Neural cell (in vitro differentiated cells): ENCODE data around the gene UBE4B. TPM values are rescaled to one million over a fixed set of nuclear protein-coding genes. Genes with fewer than 3 reads are reported as not detected.

ENCODE experiments used
- H2AFZ ChIP-seq: fragments of 200-600, 300-800 bp; sonication (generic), shearing (Covaris generic); 2 replicates; pipeline ENCODE4 v1.6.0; 2014; ENCODE audit warnings: low read depth, mild to moderate bottlenecking, antibody characterized with exemption, low read length, moderate library complexity
- H3F3A ChIP-seq: fragments of 200-600 bp; shearing (Covaris generic); 2 replicates; pipeline ENCODE4 v1.6.1; 2016; ENCODE audit warnings: mild to moderate bottlenecking, moderate library complexity, mixed read lengths, antibody characterized with exemption, low read length; ENCODE audit not compliant: insufficient read depth, poor library complexity, severe bottlenecking
- H3K27ac ChIP-seq: fragments of 200-600, 300-800 bp; sonication (generic), shearing (Covaris generic); 2 replicates; pipeline ENCODE4 v1.5.1; 2014; ENCODE audit warnings: mild to moderate bottlenecking, low read length, moderate library complexity
- H3K27me3 ChIP-seq: fragments of 300-800, 200-600 bp; sonication (generic), shearing (Covaris generic); 2 replicates; pipeline ENCODE4 v1.6.0; 2014; ENCODE audit warnings: mild to moderate bottlenecking, low read depth, low read length, moderate library complexity; ENCODE audit not compliant: insufficient read depth
- H3K36me3 ChIP-seq: fragments of 300-800, 200-600 bp; sonication (generic), shearing (Covaris generic); 2 replicates; pipeline ENCODE4 v1.5.1; 2014; ENCODE audit warnings: mild to moderate bottlenecking, antibody characterized with exemption, low read length, moderate library complexity; ENCODE audit not compliant: insufficient read depth
- H3K4me2 ChIP-seq: fragments of 300-800, 200-600 bp; sonication (generic), shearing (Covaris generic); 2 replicates; pipeline ENCODE4 v1.6.0; 2014; ENCODE audit warnings: mild to moderate bottlenecking, low read length
- H3K4me3 ChIP-seq: fragments of 300-800, 200-600 bp; sonication (generic), shearing (Covaris generic); 2 replicates; pipeline ENCODE4 v1.5.1; 2014; ENCODE audit warnings: mild to moderate bottlenecking, low read length, moderate library complexity
- H3K79me2 ChIP-seq: fragments of 200-600 bp; shearing (Covaris generic); replicated peaks from 2 replicates; pipeline ENCODE4 v1.6.0; 2014; ENCODE audit warnings: mild to moderate bottlenecking, low read length, moderate library complexity; ENCODE audit not compliant: insufficient read depth
- H3K9ac ChIP-seq: fragments of 300-800, 200-600 bp; sonication (generic), shearing (Covaris generic); 2 replicates; pipeline ENCODE4 v1.6.1; 2016; ENCODE audit warnings: mild to moderate bottlenecking, low read length, mixed read lengths
- H3K9me2 ChIP-seq: fragments of 200-600 bp; shearing (Covaris generic); 2 replicates; pipeline ENCODE4 v1.6.1; 2016; ENCODE audit warnings: mild to moderate bottlenecking, low read length, mixed read lengths; ENCODE audit not compliant: insufficient read depth
- H3K9me3 ChIP-seq: fragments of 200-600, 300-800 bp; sonication (generic), shearing (Covaris generic); 2 replicates; pipeline ENCODE4 v1.6.1; 2016; ENCODE audit warnings: mild to moderate bottlenecking, mixed run types, low read length, moderate library complexity, mixed read lengths
- H4K20me1 ChIP-seq: fragments of 200-600 bp; shearing (Covaris generic); 2 replicates; pipeline ENCODE4 v1.6.1; 2016; ENCODE audit warnings: mild to moderate bottlenecking, mixed run types; ENCODE audit not compliant: insufficient read depth
- CTCF ChIP-seq: fragments of 450-650 bp; IDR thresholded peaks from 2 replicates; pipeline ENCODE4 v1.5.1; 2014; ENCODE audit warnings: antibody characterized with exemption, mild to moderate bottlenecking, moderate library complexity; ENCODE audit not compliant: poor library complexity, severe bottlenecking
- EP300 ChIP-seq: fragments of 450-650 bp; conservative IDR thresholded peaks from 2 replicates; pipeline ENCODE4 v1.6.1; 2014; ENCODE audit warnings: antibody characterized with exemption, mild to moderate bottlenecking, moderate library complexity; ENCODE audit not compliant: poor library complexity, severe bottlenecking
- EZH2 ChIP-seq: fragments of 200-600, 300-800 bp; shearing (Covaris generic), sonication (generic); IDR thresholded peaks from 2 replicates; pipeline ENCODE4 v1.6.1; 2014; ENCODE audit warnings: antibody characterized with exemption, low read length, borderline replicate concordance, mild to moderate bottlenecking; ENCODE audit not compliant: insufficient read depth, poor library complexity, severe bottlenecking
- MXI1 ChIP-seq: fragments of 450-650 bp; conservative IDR thresholded peaks from 2 replicates; pipeline ENCODE4 v1.6.1; 2014; ENCODE audit warnings: antibody characterized with exemption, mild to moderate bottlenecking; ENCODE audit not compliant: poor library complexity, severe bottlenecking
- POLR2AphosphoS5 ChIP-seq: IDR thresholded peaks from 2 replicates; pipeline ENCODE4 v1.6.1; 2012
- RAD21 ChIP-seq: fragments of 450-650 bp; conservative IDR thresholded peaks from 2 replicates; pipeline ENCODE4 v1.6.1; 2014; ENCODE audit warnings: antibody characterized with exemption, mild to moderate bottlenecking, moderate library complexity
- REST ChIP-seq: IDR thresholded peaks from 2 replicates; pipeline ENCODE4 v1.6.1; 2012; ENCODE audit warnings: borderline replicate concordance
- SMC3 ChIP-seq: fragments of 450-650 bp; conservative IDR thresholded peaks from 2 replicates; pipeline ENCODE4 v1.6.1; 2014; ENCODE audit warnings: antibody characterized with exemption, mild to moderate bottlenecking, moderate library complexity; ENCODE audit not compliant: poor library complexity
- TAF1 ChIP-seq: IDR thresholded peaks from 2 replicates; pipeline ENCODE4 v1.6.1; 2012; ENCODE audit warnings: low read depth
- polyA plus RNA-seq: library from polyadenylated mRNA; depleted of rRNA; stranded (reverse); fragments of >200 nt; gene quantifications from 2 replicates; pipeline ENCODE4 v1.2.3, GENCODE V29; 2014

UBE4B gene
- polyA plus RNA-seq, 1 donor from 2014 or later = 28.9 TPM

- Histone ChIP-seq H3K79me2 (peaks cover 53% of the 10 kb centered on the region), H3K4me3 (peak overlapping the region; percentile 99), H3K36me3 (no peaks in the 10 kb centered on the region), H3K27ac (peak overlapping the region; percentile 100), H3K9me2 (no peaks in the 10 kb centered on the region), H4K20me1 (peaks cover 27% of the 10 kb centered on the region), H3K9me3 (no peaks in the 10 kb centered on the region), H3K4me2 (peak overlapping the region; percentile 75), H3K9ac (peak overlapping the region; percentile 100), H3F3A (peaks cover 9% of the 10 kb centered on the region), H3K27me3 (no peaks in the 10 kb centered on the region), H2AFZ (peak overlapping the region; percentile 72)
- peak; percentile 42 for TF ChIP-seq MXI1
- no peak for TF ChIP-seq RAD21
- TF ChIP-seq REST = no peak
- TF ChIP-seq SMC3 = peak; percentile 9
- peak; percentile 23 for TF ChIP-seq POLR2AphosphoS5
- TF ChIP-seq TAF1 = no peak
- TF ChIP-seq EZH2 = no peak
- TF ChIP-seq EP300 = no peak
- no peak for TF ChIP-seq CTCF
Observed at GRCh38 chr1:10211805-10212410, 179.2 kb downstream of the UBE4B start.

- peak overlapping the region; percentile 100 for H3K9ac ChIP-seq
- H3K9me2 ChIP-seq = no peaks in the 10 kb centered on the region
- TF ChIP-seq POLR2AphosphoS5 = no peak
- no peak for TF ChIP-seq REST
- TF ChIP-seq TAF1 = no peak
- TF ChIP-seq CTCF = no peak
- TF ChIP-seq RAD21 = no peak
- TF ChIP-seq EP300 = no peak
- H3K27ac ChIP-seq = peak overlapping the region; percentile 100
- no peaks in the 10 kb centered on the region for H3K27me3 ChIP-seq
- H2AFZ ChIP-seq = no peak overlapping the region
- no peaks in the 10 kb centered on the region for H3K9me3 ChIP-seq
- peak overlapping the region; percentile 75 for H3K4me2 ChIP-seq
- H3K79me2 ChIP-seq = peaks cover 57% of the 10 kb centered on the region
- no peaks in the 10 kb centered on the region for H3K36me3 ChIP-seq
- peaks cover 27% of the 10 kb centered on the region for H4K20me1 ChIP-seq
- peak overlapping the region; percentile 99 for H3K4me3 ChIP-seq
- peaks cover 9% of the 10 kb centered on the region for H3F3A ChIP-seq
Observed at GRCh38 chr1:10212476-10212875, 179.7 kb downstream of the UBE4B start.
